ENCODE data around the gene GALNT11.

DNA sequence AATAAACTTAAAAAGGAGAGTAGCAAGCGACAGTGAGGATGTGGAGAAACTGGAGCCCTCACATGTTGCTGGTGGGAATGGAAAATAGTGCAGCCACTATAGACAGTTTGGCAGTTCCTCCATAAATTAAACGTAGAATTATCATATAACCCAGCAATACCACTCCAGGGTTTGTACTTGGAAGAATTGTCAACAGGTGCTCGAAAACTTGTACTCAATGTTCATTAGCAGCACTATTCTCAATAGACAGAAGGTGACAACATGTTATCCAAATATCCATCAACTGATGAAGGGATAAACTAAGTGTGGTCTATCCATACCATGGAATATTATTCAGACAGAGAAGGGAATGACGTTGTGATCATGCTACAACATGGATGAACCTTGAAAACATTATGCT lies 71.9 kb downstream of the GALNT11 start:
- TF ChIP-seq, protein P1, sequence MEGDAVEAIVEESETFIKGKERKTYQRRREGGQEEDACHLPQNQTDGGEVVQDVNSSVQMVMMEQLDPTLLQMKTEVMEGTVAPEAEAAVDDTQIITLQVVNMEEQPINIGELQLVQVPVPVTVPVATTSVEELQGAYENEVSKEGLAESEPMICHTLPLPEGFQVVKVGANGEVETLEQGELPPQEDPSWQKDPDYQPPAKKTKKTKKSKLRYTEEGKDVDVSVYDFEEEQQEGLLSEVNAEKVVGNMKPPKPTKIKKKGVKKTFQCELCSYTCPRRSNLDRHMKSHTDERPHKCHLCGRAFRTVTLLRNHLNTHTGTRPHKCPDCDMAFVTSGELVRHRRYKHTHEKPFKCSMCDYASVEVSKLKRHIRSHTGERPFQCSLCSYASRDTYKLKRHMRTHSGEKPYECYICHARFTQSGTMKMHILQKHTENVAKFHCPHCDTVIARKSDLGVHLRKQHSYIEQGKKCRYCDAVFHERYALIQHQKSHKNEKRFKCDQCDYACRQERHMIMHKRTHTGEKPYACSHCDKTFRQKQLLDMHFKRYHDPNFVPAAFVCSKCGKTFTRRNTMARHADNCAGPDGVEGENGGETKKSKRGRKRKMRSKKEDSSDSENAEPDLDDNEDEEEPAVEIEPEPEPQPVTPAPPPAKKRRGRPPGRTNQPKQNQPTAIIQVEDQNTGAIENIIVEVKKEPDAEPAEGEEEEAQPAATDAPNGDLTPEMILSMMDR (IDR thresholded peaks at IDR 0.05), result no peak
- TF ChIP-seq POLR2A (IDR thresholded peaks at IDR 0.05), result no peak

Data from heart left ventricle (tissue), 13 donors.